ENCODE results near the gene NDUFB7.

DNA sequence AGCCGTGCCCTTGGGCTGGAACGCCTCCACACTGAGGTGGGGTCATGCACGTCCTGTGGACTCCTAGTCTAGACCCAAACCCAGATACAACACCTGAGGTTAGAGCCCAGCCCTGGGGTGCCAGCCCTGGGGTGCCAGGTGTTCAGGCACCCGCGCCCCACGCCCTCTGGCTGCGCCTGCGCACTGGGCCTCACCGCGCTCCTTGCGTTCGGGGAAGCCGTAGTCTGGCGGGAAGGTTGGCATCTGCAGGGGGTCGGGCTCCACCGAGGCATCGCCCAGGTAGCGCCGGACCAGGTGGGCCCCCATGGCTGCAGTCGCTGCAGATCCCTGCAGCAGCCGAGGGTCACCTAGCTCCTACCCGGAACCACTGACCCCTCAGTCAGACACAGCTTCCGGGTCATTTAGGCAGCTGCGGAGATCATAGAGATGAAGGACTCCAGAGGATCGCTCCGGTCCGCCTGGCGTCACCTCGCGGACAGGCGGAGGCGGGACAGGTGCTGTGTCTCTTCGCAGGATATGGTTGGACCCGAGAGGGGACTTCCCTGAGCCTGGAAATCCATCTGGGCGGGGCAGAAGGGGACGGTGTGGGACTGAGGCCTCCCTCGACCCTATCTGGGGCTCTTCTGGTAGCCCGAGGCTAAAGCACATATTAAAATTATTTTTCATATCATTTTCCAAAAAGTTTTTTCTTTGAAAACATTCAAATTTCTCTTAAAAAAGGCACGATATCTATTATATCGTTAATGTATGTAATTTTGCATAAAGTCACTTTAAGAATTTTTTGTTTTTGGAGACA is at the start of gene NDUFB7:
- peak; percentile 55 for TF ChIP-seq POLR2A (IDR thresholded peaks at IDR 0.05)
- TF ChIP-seq, protein P1, sequence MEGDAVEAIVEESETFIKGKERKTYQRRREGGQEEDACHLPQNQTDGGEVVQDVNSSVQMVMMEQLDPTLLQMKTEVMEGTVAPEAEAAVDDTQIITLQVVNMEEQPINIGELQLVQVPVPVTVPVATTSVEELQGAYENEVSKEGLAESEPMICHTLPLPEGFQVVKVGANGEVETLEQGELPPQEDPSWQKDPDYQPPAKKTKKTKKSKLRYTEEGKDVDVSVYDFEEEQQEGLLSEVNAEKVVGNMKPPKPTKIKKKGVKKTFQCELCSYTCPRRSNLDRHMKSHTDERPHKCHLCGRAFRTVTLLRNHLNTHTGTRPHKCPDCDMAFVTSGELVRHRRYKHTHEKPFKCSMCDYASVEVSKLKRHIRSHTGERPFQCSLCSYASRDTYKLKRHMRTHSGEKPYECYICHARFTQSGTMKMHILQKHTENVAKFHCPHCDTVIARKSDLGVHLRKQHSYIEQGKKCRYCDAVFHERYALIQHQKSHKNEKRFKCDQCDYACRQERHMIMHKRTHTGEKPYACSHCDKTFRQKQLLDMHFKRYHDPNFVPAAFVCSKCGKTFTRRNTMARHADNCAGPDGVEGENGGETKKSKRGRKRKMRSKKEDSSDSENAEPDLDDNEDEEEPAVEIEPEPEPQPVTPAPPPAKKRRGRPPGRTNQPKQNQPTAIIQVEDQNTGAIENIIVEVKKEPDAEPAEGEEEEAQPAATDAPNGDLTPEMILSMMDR (IDR thresholded peaks at IDR 0.05), result peak; percentile 57 to 92 (median 82)
